HepG2 (cell line): ENCODE measurements around the gene DBN1. TPM values are rescaled to one million over a fixed set of nuclear protein-coding genes. Genes with fewer than 3 reads are reported as not detected.

ENCODE experiments used
- ATF2 ChIP-seq: sonication (generic); formaldehyde crosslinking; IDR thresholded peaks from 2 replicates; pipeline ENCODE4 v1.4.0; 2020; ENCODE audit warnings: missing genetic modification reagents
- CCAR2 ChIP-seq: fragments of 200-400 bp; formaldehyde crosslinking; optimal IDR thresholded peaks from 2 replicates; pipeline ENCODE3; 2018; ENCODE audit warnings: low read depth, mild to moderate bottlenecking, low read length, moderate library complexity
- ELF1 ChIP-seq: sonication (generic); formaldehyde crosslinking; IDR thresholded peaks from 2 replicates; pipeline ENCODE4 v1.4.0; 2020; ENCODE audit warnings: missing genetic modification reagents
- HMGXB3 ChIP-seq: sonication (generic); formaldehyde crosslinking; IDR thresholded peaks from 2 replicates; pipeline ENCODE4 v1.4.0; 2020; ENCODE audit warnings: missing genetic modification reagents, borderline replicate concordance
- MAF1 ChIP-seq: sonication (generic); formaldehyde crosslinking; IDR thresholded peaks from 2 replicates; pipeline ENCODE4 v1.5.0; 2020; ENCODE audit warnings: missing genetic modification reagents, borderline replicate concordance
- MED1 ChIP-seq: sonication (generic); formaldehyde crosslinking; IDR thresholded peaks from 2 replicates; pipeline ENCODE4 v1.4.0; 2020; ENCODE audit warnings: missing genetic modification reagents
- POLR2G ChIP-seq: fragments of 200-400 bp; formaldehyde crosslinking; IDR thresholded peaks from 2 replicates; pipeline ENCODE4 v1.6.1; 2018; ENCODE audit warnings: mild to moderate bottlenecking, low read depth, low read length, moderate library complexity
- TEAD2 ChIP-seq: sonication (generic); formaldehyde crosslinking; IDR thresholded peaks from 2 replicates; pipeline ENCODE4 v1.9.0; 2021; ENCODE audit warnings: missing genetic modification reagents
- YY1 ChIP-seq: IDR thresholded peaks from 2 replicates; pipeline ENCODE4 v1.6.1; 2011; ENCODE audit warnings: low read length, low read depth, moderate library complexity, mild to moderate bottlenecking; ENCODE audit not compliant: insufficient read depth, insufficient replicate concordance
- ZBTB7A ChIP-seq: sonication (generic); formaldehyde crosslinking; IDR thresholded peaks from 2 replicates; pipeline ENCODE4 v1.8.0; 2022; ENCODE audit warnings: mild to moderate bottlenecking, missing genetic modification reagents
- ZNF263 ChIP-seq: sonication (generic); formaldehyde crosslinking; IDR thresholded peaks from 2 replicates; pipeline ENCODE4 v1.4.0; 2020; ENCODE audit warnings: missing genetic modification reagents
- ZNF318 ChIP-seq: sonication (generic); formaldehyde crosslinking; IDR thresholded peaks from 2 replicates; pipeline ENCODE4 v1.4.0; 2020; ENCODE audit warnings: mild to moderate bottlenecking, missing genetic modification reagents
- polyA plus RNA-seq, 8 experiments: library from polyadenylated mRNA; depleted of rRNA in 3 of 8; stranded (reverse) in 7 of 8; unstranded in 1 of 8; fragments of >200 nt; fragmentation: Illumina TruSeq in 4 of 8; extraction: Trizol in 4 of 8; gene quantifications; 2 replicates each; pipeline versions ENCODE4 v1.2.1 to v1.2.3, GENCODE V29; 2011 to 2016; ENCODE audit warnings: low read depth in 4 of 8, missing spikeins in 1 of 8, mixed read lengths in 1 of 8; ENCODE audit not compliant: insufficient read depth in 1 of 8
- total RNA-seq, 5 experiments: library from RNA; depleted of rRNA; stranded (reverse); fragments of >200 nt; fragmentation: Illumina TruSeq; extraction: Trizol; gene quantifications; 2 replicates each; pipeline ENCODE4 v1.2.3, GENCODE V29; 2016; ENCODE audit warnings: low read depth in 1 of 5

Gene DBN1
- total and polyA plus RNA-seq, 2 of the 13 experiments (the other 11 are each of a cell fraction or from before 2014, with no cell fraction given) = 27.0 to 37.3 TPM

DNA sequence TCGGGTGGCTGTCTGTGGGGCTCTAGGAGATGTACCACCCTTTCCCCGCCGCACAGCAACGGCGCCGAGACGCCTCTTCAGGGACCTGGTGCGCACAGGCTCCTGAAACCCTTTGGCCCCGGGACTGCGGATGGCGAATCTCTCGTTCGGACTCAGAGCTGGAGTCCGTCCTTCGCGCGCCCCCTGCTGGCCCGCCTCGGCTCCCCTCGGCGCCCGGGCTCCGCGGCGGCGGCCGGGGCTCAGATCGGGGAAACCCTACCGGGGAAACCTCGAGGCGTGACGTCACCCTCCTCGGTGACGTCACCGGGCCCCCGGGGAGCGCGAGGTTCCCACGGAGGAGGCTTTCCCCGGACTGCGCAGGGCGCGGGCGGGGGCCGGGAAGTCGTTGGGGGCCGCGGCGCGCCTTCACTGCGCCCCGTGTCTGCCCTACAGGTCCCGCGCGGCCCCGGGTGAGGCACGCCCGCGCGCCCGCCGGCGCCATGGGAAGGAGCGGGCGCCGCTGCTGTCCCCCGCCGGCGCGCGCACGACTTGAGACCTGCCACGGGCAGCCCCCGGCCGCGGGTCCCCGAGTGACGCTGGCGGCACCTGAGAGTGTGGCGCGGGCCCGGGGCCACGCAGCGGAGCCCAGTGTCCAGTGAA, 18.9 kb downstream of the DBN1 start (continued):
- TF ChIP-seq HMGXB3 (CRISPR knock-in tag) (no peak), TEAD2 (CRISPR knock-in tag) (no peak), YY1 (peak; percentile 68), MED1 (peak; percentile 60), CCAR2 (no peak), ATF2 (CRISPR knock-in tag) (peak; percentile 96), MAF1 (CRISPR knock-in tag) (no peak), ZBTB7A (CRISPR knock-in tag) (no peak), ELF1 (CRISPR knock-in tag) (no peak), ZNF318 (CRISPR knock-in tag) (no peak), ZNF263 (CRISPR knock-in tag) (peak; percentile 55; the same call in 1 of the 2 replicates), POLR2G (0 out of 2 replicates have a peak, but pooled peaks have one; percentile 28)
